Subcutaneous abdominal adipose tissue (tissue), 5 donors: ENCODE measurements around the gene SH3RF3.

Source experiments
- H3K27ac ChIP-seq: one replicate; pipeline ENCODE4 v1.7.0; 2013; ENCODE audit warnings: low read depth, mild to moderate bottlenecking, inconsistent platforms, low read length, moderate library complexity
- H3K27me3 ChIP-seq, 5 donors: one replicate each; pipeline ENCODE4 v1.7.0; 2013; ENCODE audit warnings: low read length in 5 of 5, inconsistent platforms in 1 of 5; ENCODE audit not compliant: control insufficient read depth in 5 of 5, insufficient read depth in 4 of 5
- H3K36me3 ChIP-seq, 5 donors: one replicate each; pipeline ENCODE4 v1.7.0; 2013; ENCODE audit warnings: low read length in 5 of 5; ENCODE audit not compliant: control insufficient read depth in 5 of 5, insufficient read depth in 5 of 5
- H3K4me1 ChIP-seq, 5 donors: one replicate each; pipeline ENCODE4 v1.7.0; 2013; ENCODE audit warnings: low read length in 5 of 5, mild to moderate bottlenecking in 3 of 5, moderate library complexity in 1 of 5; ENCODE audit not compliant: control insufficient read depth in 5 of 5, insufficient read depth in 5 of 5
- H3K4me3 ChIP-seq, 5 donors: one replicate each; pipeline ENCODE4 v1.7.0; 2013; ENCODE audit warnings: low read length in 5 of 5, low read depth in 1 of 5
- H3K9ac ChIP-seq, 5 donors: one replicate each; pipeline ENCODE4 v1.7.0; 2013; ENCODE audit warnings: low read length in 5 of 5, mild to moderate bottlenecking in 4 of 5, moderate library complexity in 3 of 5
- H3K9me3 ChIP-seq, 5 donors: one replicate each; pipeline ENCODE4 v1.7.0; 2013; ENCODE audit warnings: low read length in 5 of 5; ENCODE audit not compliant: control insufficient read depth in 5 of 5
- donor health status: healthy.
- donor health status: healthy.
- donor health status: healthy.
- donor health status: healthy.
- donor health status: healthy.

Gene SH3RF3

GRCh38 chr2:109473616-109474318, 344.8 kb downstream of the SH3RF3 start:
- no peaks in the 10 kb centered on the region for H3K9me3 ChIP-seq
- no peaks in the 10 kb centered on the region for H3K27me3 ChIP-seq
- no peak overlapping the region for H3K4me3 ChIP-seq
- peaks cover 0 to 4% (median 2%) of the 10 kb centered on the region in 5 donors for H3K4me1 ChIP-seq
- no peaks in the 10 kb centered on the region for H3K36me3 ChIP-seq
- no peak overlapping the region for H3K9ac ChIP-seq
- H3K27ac ChIP-seq, result no peak overlapping the region

GRCh38 chr2:109474319-109474825, 345.4 kb downstream of the SH3RF3 start:
- Histone ChIP-seq H3K27ac (no peak overlapping the region), H3K4me1 (peaks cover 0 to 4% (median 2%) of the 10 kb centered on the region in 5 donors), H3K9me3 (no peaks in the 10 kb centered on the region), H3K36me3 (no peaks in the 10 kb centered on the region), H3K4me3 (no peak overlapping the region), H3K9ac (no peak overlapping the region), H3K27me3 (no peaks in the 10 kb centered on the region)

- Histone ChIP-seq H3K27me3 (no peaks in the 10 kb centered on the region), H3K9ac (no peak overlapping the region), H3K9me3 (no peaks in the 10 kb centered on the region), H3K36me3 (peaks cover 0 to 7% (median 0%) of the 10 kb centered on the region in 5 donors), H3K27ac (no peak overlapping the region), H3K4me3 (no peak overlapping the region), H3K4me1 (peaks cover 0 to 4% (median 0%) of the 10 kb centered on the region in 5 donors)
Measured at GRCh38 chr2:109475531-109476210, 346.7 kb downstream of the SH3RF3 start.

- Histone ChIP-seq H3K4me1 (peaks cover 0 to 7% (median 3%) of the 10 kb centered on the region in 5 donors), H3K9ac (no peak overlapping the region), H3K27me3 (no peaks in the 10 kb centered on the region)
Measured at GRCh38 chr2:109476641-109477441, 347.8 kb downstream of the SH3RF3 start.

GRCh38 chr2:109478906-109479493, 350.0 kb downstream of the SH3RF3 start:
- peaks cover 3 to 27% (median 19%) of the 10 kb centered on the region in 5 donors for H3K4me1 ChIP-seq
- H3K9ac ChIP-seq, result no peak overlapping the region
- no peaks in the 10 kb centered on the region for H3K9me3 ChIP-seq
- H3K27ac ChIP-seq, result no peak overlapping the region
- H3K36me3 ChIP-seq, result peaks cover 0 to 9% (median 0%) of the 10 kb centered on the region in 5 donors
- no peaks in the 10 kb centered on the region for H3K27me3 ChIP-seq
- no peak overlapping the region for H3K4me3 ChIP-seq

More at GRCh38 chr2:109476641-109477441, 347.8 kb downstream of the SH3RF3 start:
- Histone ChIP-seq H3K36me3 (peaks cover 0 to 9% (median 0%) of the 10 kb centered on the region in 5 donors), H3K9me3 (no peaks in the 10 kb centered on the region), H3K4me3 (no peak overlapping the region), H3K27ac (no peak overlapping the region)

- peaks cover 0 to 9% (median 0%) of the 10 kb centered on the region in 5 donors for H3K36me3 ChIP-seq
- no peak overlapping the region for H3K27ac ChIP-seq
- H3K27me3 ChIP-seq, result no peaks in the 10 kb centered on the region
- no peak overlapping the region for H3K4me3 ChIP-seq
- no peak overlapping the region for H3K9ac ChIP-seq
- H3K9me3 ChIP-seq, result no peaks in the 10 kb centered on the region
- peaks cover 3 to 27% (median 19%) of the 10 kb centered on the region in 5 donors for H3K4me1 ChIP-seq
Measured at GRCh38 chr2:109479804-109480203, 350.8 kb downstream of the SH3RF3 start.

GRCh38 chr2:109480486-109481195, 351.6 kb downstream of the SH3RF3 start:
- no peak overlapping the region for H3K9ac ChIP-seq
- H3K4me3 ChIP-seq, result no peak overlapping the region
- no peaks in the 10 kb centered on the region for H3K27me3 ChIP-seq
- H3K9me3 ChIP-seq, result no peaks in the 10 kb centered on the region
- peaks cover 3 to 27% (median 19%) of the 10 kb centered on the region in 5 donors for H3K4me1 ChIP-seq
- no peak overlapping the region for H3K27ac ChIP-seq
- peaks cover 0 to 9% (median 0%) of the 10 kb centered on the region in 5 donors for H3K36me3 ChIP-seq

GRCh38 chr2:109481196-109481555, 352.2 kb downstream of the SH3RF3 start:
- no peak overlapping the region for H3K9ac ChIP-seq
- peaks cover 3 to 27% (median 18%) of the 10 kb centered on the region in 5 donors for H3K4me1 ChIP-seq
- no peaks in the 10 kb centered on the region for H3K9me3 ChIP-seq
- H3K27ac ChIP-seq, result no peak overlapping the region
- H3K36me3 ChIP-seq, result peaks cover 0 to 9% (median 0%) of the 10 kb centered on the region in 5 donors
- no peak overlapping the region for H3K4me3 ChIP-seq
- H3K27me3 ChIP-seq, result no peaks in the 10 kb centered on the region

GRCh38 chr2:109481599-109481998, 352.6 kb downstream of the SH3RF3 start:
- Histone ChIP-seq H3K27ac (no peak overlapping the region), H3K9me3 (no peaks in the 10 kb centered on the region), H3K4me3 (no peak overlapping the region), H3K27me3 (no peaks in the 10 kb centered on the region), H3K36me3 (peaks cover 0 to 9% (median 0%) of the 10 kb centered on the region in 5 donors), H3K4me1 (peaks cover 3 to 27% (median 17%) of the 10 kb centered on the region in 5 donors), H3K9ac (no peak overlapping the region)
